Parathyroid adenoma (tissue), 2 donors: ENCODE data around the gene IZUMO4.
"Not testable (repeated sequence)": the region's sequence is repeated elsewhere in the genome, so short reads cannot be mapped to it uniquely, and the experiment has no call there.

ENCODE experiments used
- H2AFZ ChIP-seq: fragments of 300-600 bp; sonication (generic); one replicate; pipeline ENCODE4 v1.7.0; 2017; ENCODE audit warnings: antibody characterized with exemption, mild to moderate bottlenecking
- H3K27ac ChIP-seq: fragments of 300-600 bp; sonication (generic); one replicate; pipeline ENCODE4 v1.7.0; 2017
- H3K27me3 ChIP-seq: fragments of 300-600 bp; sonication (generic); one replicate; pipeline ENCODE4 v1.7.0; 2017; ENCODE audit warnings: low read length; ENCODE audit not compliant: control insufficient read depth, insufficient read depth
- H3K36me3 ChIP-seq: fragments of 300-600 bp; sonication (generic); one replicate; pipeline ENCODE4 v1.7.0; 2017; ENCODE audit warnings: low read length; ENCODE audit not compliant: control insufficient read depth, insufficient read depth
- H3K4me1 ChIP-seq: fragments of 300-600 bp; sonication (generic); one replicate; pipeline ENCODE4 v1.7.0; 2017; ENCODE audit warnings: control low read depth
- H3K4me2 ChIP-seq: fragments of 300-600 bp; sonication (generic); one replicate; pipeline ENCODE4 v1.7.0; 2017; ENCODE audit warnings: low read length
- H3K4me3 ChIP-seq: fragments of 300-600 bp; sonication (generic); one replicate; pipeline ENCODE4 v1.7.0; 2017; ENCODE audit warnings: low read depth, low read length
- H3K79me2 ChIP-seq: fragments of 300-600 bp; sonication (generic); one replicate; pipeline ENCODE4 v1.7.0; 2017; ENCODE audit warnings: control low read depth
- H3K9ac ChIP-seq: fragments of 300-600 bp; sonication (generic); one replicate; pipeline ENCODE4 v1.7.0; 2017; ENCODE audit warnings: mild to moderate bottlenecking
- H3K9me3 ChIP-seq: fragments of 300-600 bp; sonication (generic); one replicate; pipeline ENCODE4 v1.7.0; 2017; ENCODE audit warnings: low read length; ENCODE audit not compliant: control insufficient read depth
- TF ChIP-seq, protein P1 (sequence below): fragments of 300-600 bp; sonication (generic); IDR thresholded peaks from one replicate; pipeline ENCODE4 v1.7.0; 2017; ENCODE audit warnings: antibody characterized with exemption, mild to moderate bottlenecking
- donor health status: primary hyperparathyroidism.

The IZUMO4 gene

GRCh38 chr19:2081873-2082810 is 14.6 kb upstream of the IZUMO4 start:
- H3K79me2 ChIP-seq: no peaks in the 10 kb centered on the region
- H3K4me2 ChIP-seq: no peak overlapping the region
- H3K27me3 ChIP-seq: no peaks in the 10 kb centered on the region
- no peaks in the 10 kb centered on the region for H3K9me3 ChIP-seq
- H3K27ac ChIP-seq: peak overlapping the region; percentile 4
- no peaks in the 10 kb centered on the region for H3K4me1 ChIP-seq
- H3K36me3 ChIP-seq: no peaks in the 10 kb centered on the region
- TF ChIP-seq, protein P1, sequence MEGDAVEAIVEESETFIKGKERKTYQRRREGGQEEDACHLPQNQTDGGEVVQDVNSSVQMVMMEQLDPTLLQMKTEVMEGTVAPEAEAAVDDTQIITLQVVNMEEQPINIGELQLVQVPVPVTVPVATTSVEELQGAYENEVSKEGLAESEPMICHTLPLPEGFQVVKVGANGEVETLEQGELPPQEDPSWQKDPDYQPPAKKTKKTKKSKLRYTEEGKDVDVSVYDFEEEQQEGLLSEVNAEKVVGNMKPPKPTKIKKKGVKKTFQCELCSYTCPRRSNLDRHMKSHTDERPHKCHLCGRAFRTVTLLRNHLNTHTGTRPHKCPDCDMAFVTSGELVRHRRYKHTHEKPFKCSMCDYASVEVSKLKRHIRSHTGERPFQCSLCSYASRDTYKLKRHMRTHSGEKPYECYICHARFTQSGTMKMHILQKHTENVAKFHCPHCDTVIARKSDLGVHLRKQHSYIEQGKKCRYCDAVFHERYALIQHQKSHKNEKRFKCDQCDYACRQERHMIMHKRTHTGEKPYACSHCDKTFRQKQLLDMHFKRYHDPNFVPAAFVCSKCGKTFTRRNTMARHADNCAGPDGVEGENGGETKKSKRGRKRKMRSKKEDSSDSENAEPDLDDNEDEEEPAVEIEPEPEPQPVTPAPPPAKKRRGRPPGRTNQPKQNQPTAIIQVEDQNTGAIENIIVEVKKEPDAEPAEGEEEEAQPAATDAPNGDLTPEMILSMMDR: no peak
- no peak overlapping the region for H2AFZ ChIP-seq
- H3K9ac ChIP-seq: no peak overlapping the region
- no peak overlapping the region for H3K4me3 ChIP-seq

GRCh38 chr19:2083174-2083854 is 13.4 kb upstream of the IZUMO4 start:
- no peak overlapping the region for H3K27ac ChIP-seq
- H3K4me1 ChIP-seq: no peaks in the 10 kb centered on the region
- no peaks in the 10 kb centered on the region for H3K27me3 ChIP-seq

GRCh38 chr19:2084993-2085720 is 11.6 kb upstream of the IZUMO4 start:
- Histone ChIP-seq H3K27me3 (no peaks in the 10 kb centered on the region), H2AFZ (no peak overlapping the region), H3K9ac (no peak overlapping the region), H3K4me2 (no peak overlapping the region), H3K4me1 (no peaks in the 10 kb centered on the region), H3K9me3 (no peaks in the 10 kb centered on the region), H3K36me3 (no peaks in the 10 kb centered on the region), H3K27ac (peak overlapping the region; percentile 15), H3K79me2 (no peaks in the 10 kb centered on the region), H3K4me3 (peak overlapping the region; percentile 5)
- TF ChIP-seq, protein P1: no peak

More at GRCh38 chr19:2083174-2083854, 13.4 kb upstream of the IZUMO4 start:
- no peaks in the 10 kb centered on the region for H3K79me2 ChIP-seq
- no peaks in the 10 kb centered on the region for H3K36me3 ChIP-seq
- H3K4me3 ChIP-seq: no peak overlapping the region
- no peaks in the 10 kb centered on the region for H3K9me3 ChIP-seq
- TF ChIP-seq, protein P1: no peak
- H2AFZ ChIP-seq: no peak overlapping the region
- H3K9ac ChIP-seq: no peak overlapping the region
- no peak overlapping the region for H3K4me2 ChIP-seq

DNA sequence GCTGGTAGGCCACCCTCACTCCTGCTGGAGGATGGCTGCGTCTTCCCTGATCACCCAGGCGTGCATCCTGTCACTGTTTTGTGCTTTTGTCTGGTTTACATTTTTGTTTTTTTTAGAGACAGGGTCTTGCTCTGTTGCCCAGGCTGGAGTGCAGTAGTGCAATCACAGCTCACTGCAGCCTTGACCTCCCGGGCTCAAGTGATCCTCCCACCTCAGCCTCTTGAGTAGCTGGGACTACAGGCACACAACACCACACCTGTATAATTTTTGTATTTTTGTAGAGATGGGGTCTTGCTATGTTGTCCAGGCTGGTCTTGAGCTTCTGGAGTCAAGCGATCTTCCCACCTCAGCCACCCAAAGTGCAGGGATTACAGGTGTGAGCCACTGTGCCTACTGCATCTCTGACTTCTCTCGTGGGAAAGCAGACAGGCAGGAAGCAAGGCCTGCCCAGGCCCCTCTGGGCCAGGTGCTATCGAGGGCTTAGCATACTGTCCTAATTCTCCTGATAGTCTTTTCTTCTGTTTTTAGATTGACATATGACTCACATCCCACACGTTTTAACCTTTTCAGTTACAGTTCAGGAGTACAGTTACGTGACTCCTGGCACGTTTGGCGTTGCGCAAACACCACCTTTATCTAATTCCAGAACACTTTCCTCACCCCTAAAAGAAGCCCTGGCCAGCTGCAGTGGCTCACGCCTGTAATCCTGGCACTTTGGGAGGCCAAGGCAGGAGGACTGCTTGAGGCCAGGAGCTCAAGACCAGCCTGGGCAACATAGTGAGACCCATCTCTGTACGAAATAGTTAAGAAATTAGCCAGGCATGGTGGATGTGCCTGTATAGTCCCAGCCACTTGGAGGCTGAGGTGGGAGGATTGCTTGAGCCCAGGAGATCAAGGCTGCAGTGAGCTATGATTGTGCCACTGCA is 9.8 kb upstream of the IZUMO4 start:
- H3K4me2 ChIP-seq, H3K36me3 ChIP-seq, H3K79me2 ChIP-seq, H3K27me3 ChIP-seq, H3K4me3 ChIP-seq, H3K4me1 ChIP-seq, H3K27ac ChIP-seq, H2AFZ ChIP-seq, H3K9ac ChIP-seq, H3K9me3 ChIP-seq: not testable (repeated sequence)
